Naive B cell (primary cell): ENCODE results near the gene NDEL1. TPM values are rescaled to one million over a fixed set of nuclear protein-coding genes. Genes with fewer than 3 reads are reported as not detected.

Experiments used
- ATAC-seq, 2 donors: fragments of 150-1000 bp; cut with Tn5 transposase; 2 replicates each; pipeline ENCODE4 v1.10.0; 2021; ENCODE audit warnings: low read depth in 2 of 2, mild to moderate bottlenecking in 2 of 2, moderate library complexity in 2 of 2
- DNase-seq: peaks from one replicate; pipeline ENCODE4 v3.0.0; 2022
- H3K27ac Mint-ChIP-seq, 6 donors: one replicate each; pipeline ENCODE4 v1.8.0; 2020 to 2022; ENCODE audit warnings: mild to moderate bottlenecking in 6 of 6, mixed read lengths in 6 of 6, moderate library complexity in 5 of 6, inconsistent platforms in 2 of 6
- H3K27me3 Mint-ChIP-seq, 3 donors: one replicate each; pipeline ENCODE4 v1.8.0; 2021 to 2022; ENCODE audit warnings: mixed read lengths in 3 of 3, mild to moderate bottlenecking in 1 of 3
- H3K36me3 Mint-ChIP-seq, 2 donors: one replicate each; pipeline ENCODE4 v1.8.0; 2020 to 2022; ENCODE audit warnings: mixed read lengths in 2 of 2, inconsistent platforms in 1 of 2, mild to moderate bottlenecking in 1 of 2
- H3K4me1 Mint-ChIP-seq, 3 donors: one replicate each; pipeline ENCODE4 v1.8.0; 2020 to 2022; ENCODE audit warnings: mixed read lengths in 3 of 3, inconsistent platforms in 1 of 3, mild to moderate bottlenecking in 1 of 3, moderate library complexity in 1 of 3
- H3K4me3 Mint-ChIP-seq, 8 donors: one replicate each; pipeline ENCODE4 v1.8.0; 2020 to 2022; ENCODE audit warnings: mild to moderate bottlenecking in 8 of 8, mixed read lengths in 8 of 8, moderate library complexity in 8 of 8, inconsistent platforms in 2 of 8
- H3K9me3 Mint-ChIP-seq, 7 donors: one replicate each; pipeline ENCODE4 v1.8.0; 2020 to 2022; ENCODE audit warnings: mixed read lengths in 7 of 7, mild to moderate bottlenecking in 5 of 7, inconsistent platforms in 2 of 7, moderate library complexity in 1 of 7
- polyA plus RNA-seq, 6 donors: library from polyadenylated mRNA; unstranded; fragments of 300-500 nt; fragmentation: Illumina TruSeq; gene quantifications; one replicate each; pipeline ENCODE4 v1.2.3, GENCODE V29; 2021; ENCODE audit warnings: low read depth in 6 of 6

Gene NDEL1
- polyA plus RNA-seq, 6 donors from 2014 or later = 38.4 to 54.9 (median 44.6) TPM

DNA sequence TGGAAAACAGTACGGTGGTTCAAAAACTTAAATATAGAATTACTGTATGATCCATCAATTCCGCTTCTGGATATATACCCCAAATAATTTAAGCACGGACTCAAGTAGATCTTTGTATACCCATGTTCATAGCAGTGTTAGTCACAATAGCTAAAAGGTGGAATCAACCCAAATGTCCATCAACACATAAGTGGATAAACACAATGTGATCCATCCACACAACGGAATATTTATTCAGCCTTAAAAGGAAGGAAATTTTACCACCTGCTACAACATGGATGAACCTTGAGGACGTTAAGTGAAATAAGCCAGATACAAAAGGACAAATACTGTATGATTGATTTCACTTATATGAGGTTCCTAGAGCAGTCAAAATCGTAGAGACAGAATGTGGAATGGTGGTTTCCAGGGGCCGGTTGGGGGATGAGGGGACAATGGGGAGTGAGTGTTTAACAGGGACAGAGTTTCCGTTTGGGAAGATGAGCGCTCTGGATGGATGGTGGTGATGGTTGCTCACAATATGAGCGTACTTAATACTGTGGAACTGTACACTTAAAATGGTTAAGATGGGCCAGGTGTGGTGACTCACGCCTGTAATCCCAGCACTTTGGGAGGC lies 32.7 kb upstream of the NDEL1 start:
- Mint-ChIP-seq H3K27ac (peak overlapping the region in 1 of 6 donors; percentile 54), H3K4me1 (no peaks in the 10 kb centered on the region), H3K9me3 (no peaks in the 10 kb centered on the region), H3K27me3 (peaks cover 31 to 60% (median 33%) of the 10 kb centered on the region in 3 donors), H3K36me3 (no peaks in the 10 kb centered on the region), H3K4me3 (no peak overlapping the region)
- DNase-seq = no peak
- no peak for ATAC-seq

DNA sequence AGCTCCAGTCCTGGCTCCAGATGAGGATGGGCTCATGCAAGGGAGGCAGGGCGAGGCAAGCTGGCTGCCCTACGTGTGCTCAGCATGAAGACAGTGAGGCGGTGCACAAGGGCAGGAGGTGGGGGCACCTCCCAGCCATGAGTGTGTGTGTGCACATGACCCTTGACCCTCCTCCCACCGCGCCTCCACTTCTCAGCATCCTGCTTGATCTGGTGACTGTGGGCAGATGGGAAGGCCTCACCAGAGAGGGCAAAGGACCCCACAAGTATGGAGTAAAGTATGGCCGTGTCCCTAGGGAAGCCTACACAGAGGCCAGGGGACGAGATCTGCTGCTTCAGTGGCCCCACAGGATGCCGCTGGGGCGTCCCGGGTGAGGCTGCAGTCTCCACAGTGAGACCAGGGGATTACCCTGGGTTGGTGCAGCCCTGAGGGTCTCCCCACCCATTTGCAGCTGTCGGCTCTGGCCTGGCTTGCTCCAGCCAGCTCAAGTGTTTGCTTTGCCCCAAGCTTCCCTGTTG lies 30.1 kb upstream of the NDEL1 start:
- ATAC-seq = no peak
- peaks cover 24 to 53% (median 34%) of the 10 kb centered on the region in 3 donors for H3K27me3 Mint-ChIP-seq

DNA sequence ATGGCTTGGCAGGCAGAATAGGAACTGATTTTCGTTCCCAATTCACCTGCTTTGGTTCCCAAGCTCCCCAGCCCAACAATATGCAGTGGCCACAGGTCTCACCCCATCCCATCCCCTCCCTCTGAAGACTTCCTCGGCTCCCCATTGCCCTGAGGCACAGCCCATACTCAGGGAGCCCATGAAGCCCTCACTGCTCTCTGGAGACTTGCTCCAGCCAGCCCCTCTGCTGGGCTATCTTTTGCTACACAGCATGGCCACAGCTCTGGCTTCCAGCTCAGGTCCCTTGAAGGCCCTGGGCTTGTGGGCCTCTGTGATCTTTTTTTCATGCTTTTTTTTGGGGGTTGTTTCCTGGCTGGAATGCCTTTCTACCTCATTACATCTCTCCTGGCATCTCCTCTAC lies 29.5 kb upstream of the NDEL1 start:
- Mint-ChIP-seq H3K27me3 (peaks cover 17 to 51% (median 28%) of the 10 kb centered on the region in 3 donors), H3K4me1 (peaks cover 0 to 4% (median 0%) of the 10 kb centered on the region in 3 donors), H3K9me3 (no peaks in the 10 kb centered on the region), H3K4me3 (no peak overlapping the region), H3K36me3 (no peaks in the 10 kb centered on the region), H3K27ac (no peak overlapping the region)
- DNase-seq (no peak), ATAC-seq (no peak)

More for the DNA sequence above, 30.1 kb upstream of the NDEL1 start:
- H3K4me1 Mint-ChIP-seq = peaks cover 0 to 4% (median 0%) of the 10 kb centered on the region in 3 donors
- H3K27ac Mint-ChIP-seq = no peak overlapping the region
- H3K36me3 Mint-ChIP-seq = no peaks in the 10 kb centered on the region
- H3K4me3 Mint-ChIP-seq = no peak overlapping the region
- no peak for DNase-seq
- no peaks in the 10 kb centered on the region for H3K9me3 Mint-ChIP-seq

DNA sequence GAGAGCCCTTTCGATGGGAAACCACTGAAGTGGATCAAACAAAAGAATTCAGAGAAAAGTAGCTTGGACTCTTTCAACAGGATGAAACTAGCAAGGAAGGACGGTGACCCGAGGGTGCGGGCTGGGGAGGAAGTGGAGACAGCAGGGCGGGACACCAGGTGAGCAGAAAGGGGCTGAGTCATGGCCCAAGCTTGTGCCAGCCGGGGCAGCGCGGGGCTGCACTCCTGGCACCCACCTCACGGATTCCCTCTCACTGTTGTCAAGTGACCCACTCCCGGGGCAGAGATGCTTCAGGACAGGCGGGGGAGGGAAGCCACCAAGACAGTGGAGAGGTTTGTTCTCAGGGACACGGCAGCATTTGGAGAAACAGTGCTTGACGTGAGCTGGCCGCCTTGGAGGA lies 27.3 kb upstream of the NDEL1 start:
- H3K4me3 Mint-ChIP-seq = no peak overlapping the region
- no peaks in the 10 kb centered on the region for H3K36me3 Mint-ChIP-seq
- H3K4me1 Mint-ChIP-seq = peaks cover 0 to 4% (median 0%) of the 10 kb centered on the region in 3 donors
- H3K27ac Mint-ChIP-seq = peak overlapping the region in 1 of 6 donors; percentile 62
- ATAC-seq = no peak
- H3K9me3 Mint-ChIP-seq = no peaks in the 10 kb centered on the region
- peaks cover 0 to 42% (median 10%) of the 10 kb centered on the region in 3 donors for H3K27me3 Mint-ChIP-seq
- DNase-seq = no peak

DNA sequence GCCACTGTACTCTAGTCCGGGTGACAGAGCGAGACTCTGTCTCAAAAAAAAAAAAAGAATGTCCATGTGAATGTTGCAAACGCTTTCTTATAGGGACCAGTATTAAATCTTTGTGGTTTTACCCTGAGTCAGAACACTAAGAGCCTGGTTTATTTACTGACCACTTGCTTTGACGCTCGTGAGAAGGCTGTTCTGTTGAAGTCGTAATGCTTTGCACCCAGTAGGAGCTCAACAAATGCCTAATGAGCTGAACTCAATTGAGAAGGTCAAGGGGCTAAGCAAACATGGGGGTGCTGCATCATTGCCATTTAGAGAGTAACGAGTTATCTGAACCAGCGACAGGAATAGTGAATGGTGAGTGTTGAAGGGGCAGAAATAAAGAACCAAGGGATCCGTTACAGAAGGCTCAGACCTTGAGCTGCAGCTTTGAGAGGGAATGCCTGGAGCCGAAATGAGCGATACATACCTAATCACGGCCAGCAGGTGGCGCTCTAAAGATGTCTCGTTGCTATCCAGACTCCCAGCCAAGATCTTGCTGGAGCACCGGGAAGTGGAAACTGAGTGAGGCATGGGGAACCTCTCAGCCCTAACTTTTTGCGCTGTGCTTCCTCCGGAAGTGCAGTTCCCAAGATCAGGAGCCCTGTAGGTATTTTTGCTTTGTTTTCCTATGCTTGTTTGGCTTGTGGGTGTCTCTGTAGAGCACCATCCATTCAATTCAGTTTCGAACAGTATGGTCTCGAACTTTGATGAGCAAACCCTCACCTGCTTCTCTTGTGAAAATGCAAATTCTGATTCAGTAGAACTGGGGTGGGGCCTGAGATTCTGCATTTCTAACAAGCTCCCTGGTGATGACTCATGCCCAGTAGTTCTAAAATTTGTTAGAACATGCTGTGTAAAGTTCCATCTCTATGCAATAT lies 25.5 kb upstream of the NDEL1 start:
- peak; percentile 68 to 85 for ATAC-seq

DNA sequence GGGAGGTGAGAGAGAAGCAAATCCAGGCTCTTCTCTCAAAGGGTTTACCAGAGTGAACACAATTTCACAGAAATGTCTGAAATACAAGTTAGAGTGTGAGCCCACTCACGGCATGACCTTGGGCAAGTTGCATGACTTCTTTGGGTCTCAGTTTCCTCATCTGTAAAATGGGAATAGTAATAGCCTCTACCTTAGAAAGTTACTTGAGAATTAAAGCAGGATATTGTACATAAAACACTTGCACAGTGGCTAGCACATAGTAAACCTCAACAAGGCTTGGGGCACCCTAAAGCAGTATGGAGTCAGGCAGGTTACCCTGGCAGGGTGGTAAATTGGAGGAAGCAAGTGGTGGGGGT lies 24.8 kb upstream of the NDEL1 start:
- Mint-ChIP-seq H3K36me3 (no peaks in the 10 kb centered on the region), H3K4me3 (no peak overlapping the region), H3K4me1 (peaks cover 0 to 4% (median 0%) of the 10 kb centered on the region in 3 donors), H3K27ac (no peak overlapping the region), H3K9me3 (no peaks in the 10 kb centered on the region), H3K27me3 (peaks cover 6 to 47% (median 20%) of the 10 kb centered on the region in 3 donors)
- no peak for DNase-seq
- ATAC-seq = no peak

More for the DNA sequence above, 25.5 kb upstream of the NDEL1 start:
- Mint-ChIP-seq H3K36me3 (no peaks in the 10 kb centered on the region), H3K27me3 (peaks cover 6 to 41% (median 16%) of the 10 kb centered on the region in 3 donors), H3K4me3 (no peak overlapping the region), H3K9me3 (no peaks in the 10 kb centered on the region), H3K4me1 (peaks cover 0 to 4% (median 0%) of the 10 kb centered on the region in 3 donors), H3K27ac (peak overlapping the region in 3 of 6 donors; percentile 29 to 34 (median 30))
- peak; percentile 62 for DNase-seq

DNA sequence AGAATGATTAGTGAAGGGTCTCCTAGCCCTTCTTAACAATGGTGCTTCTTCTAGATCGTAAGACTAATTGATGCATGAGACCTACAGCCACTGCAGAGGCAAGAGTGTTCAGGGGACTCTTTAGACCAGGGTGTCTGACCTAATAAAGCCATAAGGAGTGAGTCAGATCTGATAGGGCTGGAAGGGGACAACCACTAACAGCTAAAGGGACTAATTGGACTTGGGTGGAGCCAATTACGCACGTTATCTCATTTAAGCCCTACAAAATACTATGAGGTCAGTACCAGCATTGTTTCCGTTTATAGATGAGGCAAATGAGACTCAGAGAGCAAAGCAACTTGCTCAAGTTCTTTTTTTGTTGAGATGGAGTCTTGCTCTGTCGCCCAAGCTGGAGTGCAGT lies 23.6 kb upstream of the NDEL1 start:
- Mint-ChIP-seq H3K36me3 (peaks cover 0 to 5% of the 10 kb centered on the region in 2 donors), H3K27ac (peak overlapping the region in 1 of 6 donors; percentile 52), H3K27me3 (peaks cover 11 to 50% (median 32%) of the 10 kb centered on the region in 3 donors), H3K9me3 (peaks cover 0 to 3% (median 2%) of the 10 kb centered on the region in 7 donors), H3K4me3 (no peak overlapping the region), H3K4me1 (peaks cover 0 to 4% (median 0%) of the 10 kb centered on the region in 3 donors)
- DNase-seq (no peak), ATAC-seq (no peak)

DNA sequence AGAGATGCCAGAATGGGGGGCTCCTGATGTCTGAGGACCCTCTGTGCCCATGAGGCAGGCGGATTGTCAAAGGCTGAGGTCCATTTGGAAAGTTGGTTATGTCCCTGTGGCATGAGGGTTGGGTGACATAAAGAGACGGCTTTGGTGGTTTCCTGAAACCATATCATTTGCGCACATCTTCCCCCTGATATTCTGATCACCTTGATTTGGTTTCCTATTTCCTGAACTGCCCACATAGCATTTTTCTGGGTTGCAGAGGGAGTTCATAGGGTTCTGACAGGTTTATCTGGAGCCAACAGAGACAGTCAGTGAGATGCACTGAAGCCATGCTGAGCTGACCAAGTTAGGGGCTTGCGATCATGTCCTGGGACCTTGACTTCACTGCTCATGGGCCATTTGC lies 22.4 kb upstream of the NDEL1 start:
- peaks cover 0 to 4% (median 0%) of the 10 kb centered on the region in 3 donors for H3K4me1 Mint-ChIP-seq
- no peak overlapping the region for H3K4me3 Mint-ChIP-seq
- DNase-seq (no peak), ATAC-seq (no peak)
- peaks cover 0 to 8% (median 5%) of the 10 kb centered on the region in 7 donors for H3K9me3 Mint-ChIP-seq
- H3K27ac Mint-ChIP-seq = no peak overlapping the region
- peaks cover 18 to 53% (median 40%) of the 10 kb centered on the region in 3 donors for H3K27me3 Mint-ChIP-seq
- peaks cover 0 to 15% of the 10 kb centered on the region in 2 donors for H3K36me3 Mint-ChIP-seq

DNA sequence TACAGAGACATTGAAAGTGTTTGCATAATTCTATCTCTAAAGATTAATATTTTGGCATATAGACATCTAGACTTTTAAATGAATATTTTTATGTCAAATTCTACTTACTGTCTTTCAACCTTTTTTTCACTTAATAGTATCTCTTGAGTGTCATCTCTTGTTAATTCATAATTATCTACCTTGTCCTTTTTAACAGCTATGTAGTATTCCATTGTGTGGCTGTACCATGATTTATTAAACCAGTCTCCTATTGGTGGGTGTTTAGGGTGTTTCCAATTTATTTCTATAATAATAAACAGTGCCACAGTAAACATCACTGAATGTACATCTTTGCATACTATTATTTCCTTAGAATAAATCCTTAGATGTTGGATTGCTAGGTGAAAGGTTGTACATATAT lies 21.7 kb upstream of the NDEL1 start:
- H3K4me3 Mint-ChIP-seq = no peak overlapping the region
- H3K27me3 Mint-ChIP-seq = peaks cover 18 to 58% (median 43%) of the 10 kb centered on the region in 3 donors
- H3K36me3 Mint-ChIP-seq = peaks cover 0 to 17% of the 10 kb centered on the region in 2 donors
- H3K4me1 Mint-ChIP-seq = peaks cover 0 to 4% (median 0%) of the 10 kb centered on the region in 3 donors
- H3K27ac Mint-ChIP-seq = no peak overlapping the region
- ATAC-seq (no peak), DNase-seq (no peak)
- peaks cover 0 to 8% (median 5%) of the 10 kb centered on the region in 7 donors for H3K9me3 Mint-ChIP-seq

DNA sequence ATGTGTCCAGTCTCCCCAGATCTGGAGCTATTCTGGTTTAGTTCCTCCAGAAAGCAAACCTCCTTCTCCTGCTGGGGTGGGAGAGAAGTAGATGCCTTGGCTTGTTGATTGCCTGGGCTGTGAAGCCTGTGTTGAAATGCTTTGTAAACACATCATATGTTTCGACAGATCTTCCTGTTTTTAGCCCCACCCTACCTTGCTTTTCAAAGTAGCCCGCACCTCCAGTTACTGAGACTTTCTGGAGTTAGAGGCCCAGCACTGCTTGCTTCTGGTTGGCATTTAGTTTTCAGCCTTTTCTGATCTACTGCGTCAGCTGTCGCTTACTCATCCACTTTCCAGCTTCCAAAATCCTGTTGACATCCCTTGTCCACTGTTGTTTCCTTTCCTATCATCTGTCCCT lies 17.9 kb upstream of the NDEL1 start:
- Mint-ChIP-seq H3K36me3 (peaks cover 0 to 17% of the 10 kb centered on the region in 2 donors), H3K27me3 (peaks cover 35 to 80% (median 75%) of the 10 kb centered on the region in 3 donors), H3K4me3 (no peak overlapping the region), H3K27ac (no peak overlapping the region), H3K9me3 (peaks cover 0 to 8% (median 5%) of the 10 kb centered on the region in 7 donors), H3K4me1 (no peaks in the 10 kb centered on the region)
- DNase-seq = no peak
- no peak for ATAC-seq

DNA sequence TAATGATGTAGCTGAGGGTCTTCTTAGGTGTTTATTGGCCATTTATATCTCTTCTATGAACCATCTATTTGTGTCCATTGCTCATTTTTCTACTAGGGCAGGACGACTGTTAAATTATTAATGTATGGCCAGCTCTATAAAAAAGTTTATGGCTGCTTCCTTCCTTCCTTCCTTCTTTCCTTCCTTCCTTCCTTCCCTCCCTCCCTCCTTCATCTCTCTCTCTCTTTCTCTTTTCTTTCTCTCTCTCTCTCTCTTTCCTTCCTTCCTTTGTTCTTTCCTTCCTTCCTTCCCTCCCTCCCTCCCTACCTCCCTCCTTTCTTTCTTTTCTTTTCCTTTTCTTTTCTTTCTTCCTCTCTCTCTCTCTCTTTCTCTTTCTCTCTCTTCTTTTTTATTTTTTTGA lies 17.2 kb upstream of the NDEL1 start:
- Mint-ChIP-seq H3K27ac (no peak overlapping the region), H3K4me1 (no peaks in the 10 kb centered on the region), H3K36me3 (peaks cover 0 to 17% of the 10 kb centered on the region in 2 donors), H3K27me3 (peaks cover 41 to 82% (median 81%) of the 10 kb centered on the region in 3 donors), H3K9me3 (peaks cover 0 to 8% (median 5%) of the 10 kb centered on the region in 7 donors), H3K4me3 (peak overlapping the region in 1 of 8 donors; percentile 42)
- ATAC-seq (no peak), DNase-seq (no peak)

DNA sequence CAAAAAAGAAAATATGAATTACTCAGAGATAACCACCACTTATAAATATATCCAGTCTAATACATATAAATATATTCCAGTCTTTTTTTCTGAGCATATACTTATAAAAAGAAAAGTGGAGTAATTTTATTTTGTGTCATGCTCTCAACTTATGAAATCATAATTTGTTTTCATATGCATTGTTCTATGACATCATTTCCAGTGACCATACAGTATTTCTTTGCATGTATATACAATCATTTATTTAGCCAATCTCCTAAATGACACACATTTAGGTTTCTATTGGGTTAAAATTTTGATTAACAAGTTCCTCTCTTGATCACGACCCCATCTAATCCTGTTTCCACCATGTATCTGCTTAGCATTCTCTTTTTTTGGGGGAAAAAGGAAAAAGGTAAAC lies 16.4 kb upstream of the NDEL1 start:
- peaks cover 0 to 8% (median 5%) of the 10 kb centered on the region in 7 donors for H3K9me3 Mint-ChIP-seq

More for the DNA sequence above, 16.4 kb upstream of the NDEL1 start:
- no peak for ATAC-seq
- Mint-ChIP-seq H3K4me3 (no peak overlapping the region), H3K36me3 (peaks cover 0 to 17% of the 10 kb centered on the region in 2 donors), H3K4me1 (no peaks in the 10 kb centered on the region), H3K27me3 (peaks cover 48 to 84% (median 83%) of the 10 kb centered on the region in 3 donors), H3K27ac (no peak overlapping the region)
- no peak for DNase-seq
